Measurements from ENCODE around the gene CCDC40.

CCDC40 gene

GRCh38 chr17:79997011-79997660, 39.3 kb upstream of the CCDC40 start:
- DNase-seq (ENCODE audit: low read depth in 2 of 2, low spot score in 1 of 2) = peak; percentile 28 to 60

GRCh38 chr17:80000136-80000535, 36.3 kb upstream of the CCDC40 start:
- no peak for DNase-seq (ENCODE audit: low read depth in 2 of 2, low spot score in 1 of 2)

- no peak for DNase-seq (ENCODE audit: low read depth in 2 of 2, low spot score in 1 of 2)
These were observed 35.3 kb upstream of the CCDC40 start for GRCh38 chr17:80000981-80001775.

GRCh38 chr17:80002070-80002641, 34.3 kb upstream of the CCDC40 start:
- no peak for DNase-seq (ENCODE audit: low read depth in 2 of 2, low spot score in 1 of 2)

GRCh38 chr17:80002690-80003490, 33.6 kb upstream of the CCDC40 start:
- no peak for DNase-seq (ENCODE audit: low read depth in 2 of 2, low spot score in 1 of 2)

- DNase-seq (ENCODE audit: low read depth in 2 of 2, low spot score in 1 of 2) = no peak
These were observed 32.5 kb upstream of the CCDC40 start for GRCh38 chr17:80003969-80004368.

GRCh38 chr17:80005360-80006338, 30.8 kb upstream of the CCDC40 start:
- peak; percentile 24 to 41 for DNase-seq (ENCODE audit: low read depth in 2 of 2, low spot score in 1 of 2)

- DNase-seq (ENCODE audit: low read depth in 2 of 2, low spot score in 1 of 2) = no peak
These were observed 30.1 kb upstream of the CCDC40 start for GRCh38 chr17:80006339-80006720.

- DNase-seq (ENCODE audit: low read depth in 2 of 2, low spot score in 1 of 2) = no peak
These were observed 29.4 kb upstream of the CCDC40 start for GRCh38 chr17:80006811-80007752.

- DNase-seq (ENCODE audit: low read depth in 2 of 2, low spot score in 1 of 2) = no peak
These were observed 28.5 kb upstream of the CCDC40 start for GRCh38 chr17:80007939-80008338.

GRCh38 chr17:80008383-80008840, 28.0 kb upstream of the CCDC40 start:
- DNase-seq (ENCODE audit: low read depth in 2 of 2, low spot score in 1 of 2) = peak; percentile 35 to 48

- no peak for DNase-seq (ENCODE audit: low read depth in 2 of 2, low spot score in 1 of 2)
These were observed 27.6 kb upstream of the CCDC40 start for GRCh38 chr17:80008848-80009247.

- DNase-seq (ENCODE audit: low read depth in 2 of 2, low spot score in 1 of 2) = no peak
These were observed 26.8 kb upstream of the CCDC40 start for GRCh38 chr17:80009391-80010282.

GRCh38 chr17:80010283-80010858, 26.1 kb upstream of the CCDC40 start:
- DNase-seq (ENCODE audit: low read depth in 2 of 2, low spot score in 1 of 2) = no peak

GRCh38 chr17:80011989-80012555, 24.4 kb upstream of the CCDC40 start:
- DNase-seq (ENCODE audit: low read depth in 2 of 2, low spot score in 1 of 2) = no peak

GRCh38 chr17:80012765-80013741, 23.4 kb upstream of the CCDC40 start:
- no peak for DNase-seq (ENCODE audit: low read depth in 2 of 2, low spot score in 1 of 2)
